ENCODE results near the gene EWSR1. TPM values are rescaled to one million over a fixed set of nuclear protein-coding genes. Genes with fewer than 3 reads are reported as not detected.
"Not testable (repeated sequence)": the region's sequence is repeated elsewhere in the genome, so short reads cannot be mapped to it uniquely, and the experiment has no call there.

Gene EWSR1
- total RNA-seq = 211 and 328 TPM in 2 replicates

- H3K4me3 ChIP-seq (ENCODE audit: low read depth, low read length) = peak within 1 kb of the TSS; percentile 79
- TF ChIP-seq, protein P1, sequence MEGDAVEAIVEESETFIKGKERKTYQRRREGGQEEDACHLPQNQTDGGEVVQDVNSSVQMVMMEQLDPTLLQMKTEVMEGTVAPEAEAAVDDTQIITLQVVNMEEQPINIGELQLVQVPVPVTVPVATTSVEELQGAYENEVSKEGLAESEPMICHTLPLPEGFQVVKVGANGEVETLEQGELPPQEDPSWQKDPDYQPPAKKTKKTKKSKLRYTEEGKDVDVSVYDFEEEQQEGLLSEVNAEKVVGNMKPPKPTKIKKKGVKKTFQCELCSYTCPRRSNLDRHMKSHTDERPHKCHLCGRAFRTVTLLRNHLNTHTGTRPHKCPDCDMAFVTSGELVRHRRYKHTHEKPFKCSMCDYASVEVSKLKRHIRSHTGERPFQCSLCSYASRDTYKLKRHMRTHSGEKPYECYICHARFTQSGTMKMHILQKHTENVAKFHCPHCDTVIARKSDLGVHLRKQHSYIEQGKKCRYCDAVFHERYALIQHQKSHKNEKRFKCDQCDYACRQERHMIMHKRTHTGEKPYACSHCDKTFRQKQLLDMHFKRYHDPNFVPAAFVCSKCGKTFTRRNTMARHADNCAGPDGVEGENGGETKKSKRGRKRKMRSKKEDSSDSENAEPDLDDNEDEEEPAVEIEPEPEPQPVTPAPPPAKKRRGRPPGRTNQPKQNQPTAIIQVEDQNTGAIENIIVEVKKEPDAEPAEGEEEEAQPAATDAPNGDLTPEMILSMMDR (conservative IDR thresholded peaks at IDR 0.05; ENCODE audit: low read depth, low read length) = no peak
- peak; percentile 71 for DNase-seq (ENCODE audit: low read depth)
Observed at GRCh38 chr22:29267858-29268510, at the start of gene EWSR1, which contains the start of gene RHBDD3. EWSR1 (plus strand) TSS chr22:29268268; CDS start chr22:29268337, 69 bp downstream. RHBDD3 (minus strand) TSS chr22:29267981; CDS start chr22:29265626, 2,355 bp downstream.

- DNase-seq (ENCODE audit: low read depth) = no peak
- TF ChIP-seq, protein P1 (conservative IDR thresholded peaks at IDR 0.05; ENCODE audit: low read depth, low read length) = no peak
- H3K4me3 ChIP-seq (ENCODE audit: low read depth, low read length) = no peak overlapping the region
Observed at GRCh38 chr22:29218758-29219408, 49.2 kb upstream of the EWSR1 start.

- not testable (repeated sequence) for DNase-seq (ENCODE audit: low read depth); H3K4me3 ChIP-seq (ENCODE audit: low read depth, low read length)
Observed at GRCh38 chr22:29219409-29219782, 48.7 kb upstream of the EWSR1 start.

DNA sequence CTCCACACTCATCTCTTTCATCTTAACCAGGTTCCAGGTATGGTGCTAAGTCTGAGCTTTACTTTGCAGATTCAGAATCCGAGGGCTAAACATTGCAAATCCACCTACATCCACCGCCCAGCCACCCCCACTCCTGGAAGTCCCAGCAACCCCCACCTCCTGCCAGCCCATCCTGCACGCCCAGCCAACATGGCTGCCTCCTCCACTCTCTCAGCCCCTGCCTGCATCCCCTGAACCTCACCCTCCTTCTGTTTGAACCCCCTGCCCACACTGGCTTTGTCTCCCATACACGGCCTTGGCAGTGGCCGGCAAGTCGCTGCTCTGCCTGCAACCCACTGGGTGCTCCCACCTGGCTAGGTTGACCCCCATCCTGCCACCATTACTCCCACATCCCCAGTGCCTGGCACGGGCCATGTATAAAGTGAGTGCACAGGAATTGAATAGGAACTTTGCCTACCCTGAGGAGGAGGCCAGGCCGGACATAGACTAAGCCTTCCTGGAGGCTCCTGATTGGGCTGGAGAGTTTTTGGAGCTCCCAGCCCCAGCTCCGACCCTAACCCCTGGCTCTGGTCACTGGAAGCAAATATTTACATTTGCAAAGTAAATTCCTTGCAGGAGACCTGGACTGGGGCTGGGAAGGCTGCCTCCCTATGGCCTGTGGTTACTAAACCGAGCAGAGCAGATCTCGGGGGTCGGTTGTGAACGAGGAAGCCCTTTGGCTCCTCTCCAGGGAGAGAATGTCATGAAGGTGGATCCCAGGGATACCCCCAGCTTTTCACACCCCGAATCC is 48.0 kb upstream of the EWSR1 start:
- no peak for DNase-seq (ENCODE audit: low read depth)
- H3K4me3 ChIP-seq (ENCODE audit: low read depth, low read length) = no peak overlapping the region
- TF ChIP-seq, protein P1 (conservative IDR thresholded peaks at IDR 0.05; ENCODE audit: low read depth, low read length) = no peak

DNA sequence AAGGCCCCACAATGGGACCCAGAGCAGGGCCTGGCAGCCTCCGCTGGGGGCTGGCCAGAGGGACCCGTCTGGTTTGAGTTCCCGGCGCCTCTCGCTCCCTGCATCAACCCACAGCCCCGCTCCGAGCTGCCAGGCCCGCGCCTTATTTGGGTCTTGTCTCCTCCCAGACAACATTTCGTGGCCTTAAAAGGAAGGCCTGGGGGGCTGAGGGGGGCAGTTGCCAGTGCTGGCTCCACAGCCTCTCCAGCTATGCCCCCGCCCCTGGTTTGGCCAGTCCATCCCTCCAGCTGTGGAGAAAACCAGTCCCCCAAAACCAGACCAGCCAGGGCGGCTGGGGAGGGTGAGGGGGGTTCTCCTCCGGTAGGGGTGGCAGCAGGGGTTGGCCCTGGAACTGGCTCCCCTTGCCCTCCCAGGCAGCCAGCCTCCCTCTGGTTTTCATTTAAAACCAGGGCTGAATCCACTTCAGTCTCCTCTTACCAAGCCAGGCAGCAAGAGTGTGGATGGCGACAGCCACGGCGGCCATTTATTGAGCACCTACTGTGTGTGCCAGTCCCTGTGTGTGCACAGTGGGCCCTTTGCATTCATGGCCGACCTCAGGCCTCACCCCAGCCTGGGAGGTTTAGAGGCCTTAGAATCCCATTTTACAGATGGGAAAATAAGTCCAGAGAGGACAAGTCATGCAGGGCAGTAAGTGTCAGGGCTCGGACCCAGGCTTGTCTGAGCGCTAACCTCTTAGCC is 43.8 kb upstream of the EWSR1 start:
- no peak overlapping the region for H3K4me3 ChIP-seq (ENCODE audit: low read depth, low read length)
- no peak for DNase-seq (ENCODE audit: low read depth)
- TF ChIP-seq, protein P1 (conservative IDR thresholded peaks at IDR 0.05; ENCODE audit: low read depth, low read length) = no peak

DNA sequence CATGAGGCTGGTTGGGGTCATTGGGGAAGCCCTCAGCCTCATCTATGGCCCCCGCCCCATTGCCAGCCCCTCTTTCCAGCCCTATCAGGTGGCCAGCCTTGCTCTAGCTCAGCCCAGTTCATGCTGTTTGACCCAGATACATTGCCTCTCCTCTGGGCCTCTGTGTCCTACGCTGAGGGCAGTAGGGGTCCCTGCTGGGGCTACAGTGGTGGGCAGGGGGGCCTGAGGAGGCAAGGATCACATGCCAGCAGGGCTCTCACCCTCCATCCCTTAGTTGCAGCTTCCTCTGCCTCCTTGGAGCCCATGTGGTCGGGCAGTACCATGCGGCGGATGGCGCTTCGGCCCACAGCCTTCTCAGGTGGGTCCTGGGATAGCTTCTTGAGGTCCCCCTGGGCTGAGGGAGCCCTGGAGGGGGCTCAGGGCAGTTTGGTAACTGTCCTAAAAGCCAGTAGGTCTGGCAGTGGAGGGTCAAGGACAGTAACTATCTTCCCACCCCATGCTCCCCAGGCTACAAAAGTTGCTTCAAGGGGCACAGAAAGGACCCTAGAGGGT is 43.1 kb upstream of the EWSR1 start:
- no peak for DNase-seq (ENCODE audit: low read depth)
- no peak overlapping the region for H3K4me3 ChIP-seq (ENCODE audit: low read depth, low read length)
- TF ChIP-seq, protein P1 (conservative IDR thresholded peaks at IDR 0.05; ENCODE audit: low read depth, low read length) = no peak
